Kidney (tissue), 22 donors: ENCODE data around the gene ZNF554. TPM values are rescaled to one million over a fixed set of nuclear protein-coding genes. Genes with fewer than 3 reads are reported as not detected.

Experiments used
- DNase-seq, 5 donors: peaks; one replicate each; pipeline ENCODE4 v3.0.0-alpha.2; 2013 to 2020
- FAIRE-seq: peaks from 2 replicates; lab custom pipeline; 2012; peaks lifted over from hg19 to GRCh38; lab: Jason Lieb, UNC
- H3K27ac ChIP-seq, 2 donors: one replicate each; pipeline ENCODE4 v1.7.0; 2013; ENCODE audit warnings: low read depth in 2 of 2, low read length in 2 of 2, inconsistent platforms in 1 of 2
- H3K27me3 ChIP-seq: one replicate; pipeline ENCODE4 v1.7.1; 2013; ENCODE audit warnings: low read length, inconsistent platforms; ENCODE audit not compliant: control insufficient read depth, insufficient read depth
- H3K36me3 ChIP-seq, 3 donors: one replicate each; pipeline versions ENCODE4 v1.7.0 to v1.7.1; 2013; ENCODE audit warnings: low read length in 3 of 3, control low read depth in 1 of 3, inconsistent platforms in 1 of 3; ENCODE audit not compliant: insufficient read depth in 3 of 3, control insufficient read depth in 2 of 3
- H3K4me1 ChIP-seq, 3 donors: one replicate each; pipeline versions ENCODE4 v1.7.0 to v1.7.1; 2013; ENCODE audit warnings: low read length in 3 of 3, inconsistent platforms in 1 of 3, low read depth in 1 of 3; ENCODE audit not compliant: control insufficient read depth in 2 of 3, insufficient read depth in 2 of 3
- H3K4me3 ChIP-seq, 3 donors: one replicate each; pipeline versions ENCODE4 v1.7.0 to v1.8.1; 2013; ENCODE audit warnings: low read length in 3 of 3, control low read depth in 1 of 3, inconsistent platforms in 1 of 3
- H3K9ac ChIP-seq, 3 donors: one replicate each; pipeline versions ENCODE4 v1.7.0 to v1.7.1; 2013; ENCODE audit warnings: low read length in 3 of 3, control low read depth in 1 of 3, inconsistent platforms in 1 of 3
- H3K9me3 ChIP-seq, 3 donors: one replicate each; pipeline versions ENCODE4 v1.7.0 to v1.7.1; 2013; ENCODE audit warnings: low read length in 3 of 3, control low read depth in 1 of 3, inconsistent platforms in 1 of 3; ENCODE audit not compliant: control insufficient read depth in 2 of 3, insufficient read depth in 1 of 3
- CTCF ChIP-seq: IDR thresholded peaks from 3 replicates; pipeline ENCODE4 v1.5.1; 2012; ENCODE audit warnings: mild to moderate bottlenecking, moderate library complexity, borderline replicate concordance; ENCODE audit not compliant: insufficient read depth; ENCODE audit errors: extremely low read depth
- intact Hi-C: fragments of 100-400 bp; cut with DNase I; formaldehyde crosslinking; loops from one replicate; pipeline ENCODE4 v1.11.1; 2022
- long read RNA-seq, 10 donors: library from polyadenylated mRNA in 1 of 10; unstranded in 1 of 10; transcript quantifications; one replicate each; pipeline ENCODE4 v2.0.0 and lab custom pipeline, GENCODE V29; 2021 to 2026
- polyA plus RNA-seq: library from polyadenylated mRNA; stranded (reverse); fragments of 350-450 nt; fragmentation: Illumina TruSeq; extraction: RNeasy Lipid Tissue Mini Kit (QIAGEN cat#74804); gene quantifications from one replicate; pipeline ENCODE4 v1.2.3, GENCODE V29; 2014; ENCODE audit warnings: low read depth, low replicate concordance; ENCODE audit not compliant: insufficient read depth
- total RNA-seq: library from RNA; stranded (reverse); fragmentation: NEBNext Ultra II Directional; extraction: Animal tissue kit (Norgen Biotek cat#: 25700); gene quantifications from one replicate; pipeline ENCODE4 v1.2.1, GENCODE V29; 2021
- donor health status: control.
- donor health status: control.
- donor health status: control.
- donor health status: control.
- donor health status: control.
- donor health status: DM: yes; HTN: yes; CAD: no.
- donor health status: Normal renal cell carcinoma (clear cell type).

ZNF554 gene
- total RNA-seq (6.9 TPM), polyA plus RNA-seq (3.6 TPM)
- long read RNA-seq, donor 1, partial matches to known transcripts = 0 of 1 reads
- long read RNA-seq, donor 1, other reads (novel, unspliced or antisense) = 0 of 1 reads
- long read RNA-seq, donor 2, partial matches to known transcripts = 0 of 2 reads
- long read RNA-seq, donor 2, other reads (novel, unspliced or antisense) = 0 of 2 reads
- long read RNA-seq, donor 3, full-length matches to known transcripts = 2 of 2 reads
- long read RNA-seq, donor 3, partial matches to known transcripts = 0 of 2 reads
- long read RNA-seq, donor 3, other reads (novel, unspliced or antisense) = 0 of 2 reads
- long read RNA-seq, donor 4, partial matches to known transcripts = 0 of 1 reads
- long read RNA-seq, donor 4, other reads (novel, unspliced or antisense) = 0 of 1 reads
- long read RNA-seq, donor 5 = 0 reads
- long read RNA-seq, donor 6 = 0 reads
- long read RNA-seq, donor 7, partial matches to known transcripts = 1 of 12 reads
- long read RNA-seq, donor 7, other reads (novel, unspliced or antisense) = 7 of 12 reads
- long read RNA-seq, donor 8 = 0 reads
- long read RNA-seq, donor 9, partial matches to known transcripts = 0 of 1 reads
- long read RNA-seq, donor 9, other reads (novel, unspliced or antisense) = 0 of 1 reads
- long read RNA-seq, donor 10, full-length matches to known transcripts = 3 of 3 reads
- long read RNA-seq, donor 10, partial matches to known transcripts = 0 of 3 reads
- long read RNA-seq, donor 10, other reads (novel, unspliced or antisense) = 0 of 3 reads

- DNase-seq (peak; percentile 98 to 99 (median 98)), FAIRE-seq (no peak)
- Histone ChIP-seq H3K9ac (peak within 1 kb of the TSS; percentile 54 to 73 (median 69)), H3K4me1 (peaks cover 0 to 3% (median 0%) of the 10 kb centered on the region in 3 donors), H3K4me3 (peak within 1 kb of the TSS; percentile 72 to 86 (median 76)), H3K36me3 (no peaks in the 10 kb centered on the region), H3K9me3 (no peaks in the 10 kb centered on the region), H3K27me3 (no peaks in the 10 kb centered on the region), H3K27ac (no peak within 1 kb of the TSS)
- peak; percentile 94 for TF ChIP-seq CTCF
- intact Hi-C loops = no loop called here
Observed at GRCh38 chr19:2819540-2820111, at the start of gene ZNF554. TSS of gene ZNF554 (plus strand) at chr19:2819868. CDS start at chr19:2820072, 204 bp downstream.

GRCh38 chr19:2770055-2771013 is 49.3 kb upstream of the ZNF554 start:
- no peak for FAIRE-seq
- Histone ChIP-seq H3K36me3 (peaks cover 0 to 6% (median 0%) of the 10 kb centered on the region in 3 donors), H3K27me3 (no peaks in the 10 kb centered on the region), H3K9me3 (no peaks in the 10 kb centered on the region), H3K9ac (no peak overlapping the region), H3K4me1 (peaks cover 0 to 22% (median 8%) of the 10 kb centered on the region in 3 donors), H3K4me3 (no peak overlapping the region), H3K27ac (peak overlapping the region; percentile 51 to 82)
- intact Hi-C loops = no loop called here
- no peak for TF ChIP-seq CTCF
- DNase-seq = peak in 3 of 5 donors; percentile 38 to 92 (median 44)
